Measurements from ENCODE around the gene CDCP1.

DNA sequence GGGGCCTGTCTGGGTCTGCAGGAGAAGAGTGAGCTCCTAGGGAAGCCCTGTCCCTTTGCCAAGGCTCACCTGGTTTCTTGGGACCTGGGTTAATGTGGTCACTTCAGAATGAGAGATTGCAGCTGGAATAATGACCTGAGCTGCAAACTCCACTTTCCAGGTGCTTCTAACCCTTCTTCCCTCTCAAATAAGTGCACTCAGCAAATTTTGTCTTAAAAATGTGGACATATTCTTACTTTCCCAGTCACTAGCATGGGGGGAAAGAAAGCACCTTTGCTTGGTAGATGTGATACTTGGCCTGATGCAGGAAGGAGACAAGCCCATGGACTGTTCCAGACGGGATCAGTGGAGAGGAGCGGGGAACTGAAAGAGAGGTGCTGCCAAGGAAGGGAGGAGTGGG lies 38.9 kb upstream of the CDCP1 start:
- no peak for TF ChIP-seq POLR2A (IDR thresholded peaks at IDR 0.05; ENCODE audit: low read length)
- TF ChIP-seq GATA1 (IDR thresholded peaks at IDR 0.05; ENCODE audit: low read depth, low read length), result no peak
